ENCODE measurements around the gene SLC41A1. TPM values are rescaled to one million over a fixed set of nuclear protein-coding genes. Genes with fewer than 3 reads are reported as not detected.

Gene SLC41A1
- total and polyA plus RNA-seq, 2 experiments from 2014 or later, result 11.8 to 30.0 TPM

GRCh38 chr1:205840146-205840923 lies 27.3 kb upstream of the SLC41A1 start:
- no peaks in the 10 kb centered on the region for H3K79me2 ChIP-seq (replicated peaks; ENCODE audit: insufficient read depth)
- no peaks in the 10 kb centered on the region for H3K36me3 Mint-ChIP-seq (ENCODE audit: low read depth)
- TF ChIP-seq ZNF114 (CRISPR knock-in tag; IDR thresholded peaks at IDR 0.05) (no peak), POLR2AphosphoS5 (IDR thresholded peaks at IDR 0.05; ENCODE audit: low read depth) (no peak), ETS1 (IDR thresholded peaks at IDR 0.05) (no peak), JUNB (IDR thresholded peaks at IDR 0.05; ENCODE audit: unreplicated experiment) (no peak), ZNF331 (CRISPR knock-in tag; IDR thresholded peaks at IDR 0.05; ENCODE audit: low read depth) (no peak), CTCF (conservative IDR thresholded peaks at IDR 0.05; ENCODE audit: low read depth in 2 of 2) (no peak), NANOG (IDR thresholded peaks at IDR 0.05; ENCODE audit: borderline replicate concordance) (no peak), STAT1 (IDR thresholded peaks at IDR 0.05; ENCODE audit: unreplicated experiment) (no peak), CREB1 (CRISPR knock-in tag; IDR thresholded peaks at IDR 0.05; ENCODE audit: low read depth) (no peak), EZH2 (IDR thresholded peaks at IDR 0.05; ENCODE audit: low read depth, unreplicated experiment) (no peak), EZH2phosphoT487 (IDR thresholded peaks at IDR 0.05; ENCODE audit: unreplicated experiment) (no peak), ZNF462 (CRISPR knock-in tag; IDR thresholded peaks at IDR 0.05) (no peak)
- TF ChIP-seq, protein P1, sequence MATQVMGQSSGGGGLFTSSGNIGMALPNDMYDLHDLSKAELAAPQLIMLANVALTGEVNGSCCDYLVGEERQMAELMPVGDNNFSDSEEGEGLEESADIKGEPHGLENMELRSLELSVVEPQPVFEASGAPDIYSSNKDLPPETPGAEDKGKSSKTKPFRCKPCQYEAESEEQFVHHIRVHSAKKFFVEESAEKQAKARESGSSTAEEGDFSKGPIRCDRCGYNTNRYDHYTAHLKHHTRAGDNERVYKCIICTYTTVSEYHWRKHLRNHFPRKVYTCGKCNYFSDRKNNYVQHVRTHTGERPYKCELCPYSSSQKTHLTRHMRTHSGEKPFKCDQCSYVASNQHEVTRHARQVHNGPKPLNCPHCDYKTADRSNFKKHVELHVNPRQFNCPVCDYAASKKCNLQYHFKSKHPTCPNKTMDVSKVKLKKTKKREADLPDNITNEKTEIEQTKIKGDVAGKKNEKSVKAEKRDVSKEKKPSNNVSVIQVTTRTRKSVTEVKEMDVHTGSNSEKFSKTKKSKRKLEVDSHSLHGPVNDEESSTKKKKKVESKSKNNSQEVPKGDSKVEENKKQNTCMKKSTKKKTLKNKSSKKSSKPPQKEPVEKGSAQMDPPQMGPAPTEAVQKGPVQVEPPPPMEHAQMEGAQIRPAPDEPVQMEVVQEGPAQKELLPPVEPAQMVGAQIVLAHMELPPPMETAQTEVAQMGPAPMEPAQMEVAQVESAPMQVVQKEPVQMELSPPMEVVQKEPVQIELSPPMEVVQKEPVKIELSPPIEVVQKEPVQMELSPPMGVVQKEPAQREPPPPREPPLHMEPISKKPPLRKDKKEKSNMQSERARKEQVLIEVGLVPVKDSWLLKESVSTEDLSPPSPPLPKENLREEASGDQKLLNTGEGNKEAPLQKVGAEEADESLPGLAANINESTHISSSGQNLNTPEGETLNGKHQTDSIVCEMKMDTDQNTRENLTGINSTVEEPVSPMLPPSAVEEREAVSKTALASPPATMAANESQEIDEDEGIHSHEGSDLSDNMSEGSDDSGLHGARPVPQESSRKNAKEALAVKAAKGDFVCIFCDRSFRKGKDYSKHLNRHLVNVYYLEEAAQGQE (IDR thresholded peaks at IDR 0.05; ENCODE audit: unreplicated experiment), result no peak
- no peak overlapping the region for H2AFZ ChIP-seq
- H4K20me1 ChIP-seq (replicated peaks; ENCODE audit: insufficient read depth), result no peaks in the 10 kb centered on the region
- H3K4me1 Mint-ChIP-seq, result peaks cover 6% of the 10 kb centered on the region; the same call in 2 of the 3 replicates
- H3K27ac ChIP-seq (ENCODE audit: low read depth), result no peak overlapping the region
- peaks cover 3% of the 10 kb centered on the region for H3K27me3 Mint-ChIP-seq (ENCODE audit: insufficient read depth, low read depth, poor library complexity)
- no peaks in the 10 kb centered on the region for H3K36me3 ChIP-seq (ENCODE audit: insufficient read depth)
- no peaks in the 10 kb centered on the region for H3F3A ChIP-seq (replicated peaks; ENCODE audit: low read depth)
- no peak overlapping the region for H3K4me2 ChIP-seq
- ATAC-seq, result no peak
- H3K27ac Mint-ChIP-seq, result no peak overlapping the region
- H3K27me3 ChIP-seq (ENCODE audit: insufficient read depth), result no peaks in the 10 kb centered on the region
- no peak overlapping the region for H3K4me3 ChIP-seq
- no peaks in the 10 kb centered on the region for H3K4me1 ChIP-seq (ENCODE audit: insufficient read depth)
- peaks cover 6% of the 10 kb centered on the region; the same call in 1 of the 2 replicates for H3K9me2 ChIP-seq (ENCODE audit: insufficient read depth)
- no peaks in the 10 kb centered on the region for H3K9me3 Mint-ChIP-seq
- H3K4me3 Mint-ChIP-seq, result no peak overlapping the region
- no peak for DNase-seq (ENCODE audit: low spot score)
